DND-41 (cell line): ENCODE measurements around the gene HMG20B.

Experiments used
- ATAC-seq: fragments of 200-7000 bp; cut with Tn5 transposase; 3 replicates; pipeline ENCODE4 v1.9.1; 2021; ENCODE audit warnings: low read depth; ENCODE audit not compliant: insufficient read depth
- DNase-seq: peaks from one replicate; pipeline ENCODE4 v3.0.0-alpha.2; 2020
- H2AFZ ChIP-seq: 2 replicates; pipeline ENCODE4 v1.6.0; 2012; ENCODE audit warnings: low read depth, low read length
- H3K27ac ChIP-seq: 2 replicates; pipeline ENCODE4 v1.5.1; 2012; ENCODE audit warnings: low read length, inconsistent platforms
- H3K27me3 ChIP-seq: fragments of 200-600 bp; sonication (generic); 2 replicates; pipeline ENCODE4 v1.6.0; 2012; ENCODE audit warnings: low read length, mild to moderate bottlenecking, inconsistent platforms; ENCODE audit not compliant: insufficient read depth, poor library complexity
- H3K36me3 ChIP-seq: 2 replicates; pipeline ENCODE4 v1.5.1; 2012; ENCODE audit warnings: low read length, inconsistent platforms; ENCODE audit not compliant: insufficient read depth
- H3K4me1 ChIP-seq: 2 replicates; pipeline ENCODE4 v1.5.1; 2012; ENCODE audit warnings: mild to moderate bottlenecking, low read length; ENCODE audit not compliant: insufficient read depth
- H3K4me2 ChIP-seq: 2 replicates; pipeline ENCODE4 v1.6.0; 2012; ENCODE audit warnings: mild to moderate bottlenecking, moderate library complexity, low read length, inconsistent platforms; ENCODE audit not compliant: insufficient read depth
- H3K4me3 ChIP-seq, 2 experiments: fragments of 200-600 bp in 1 of 2; shearing (Covaris generic) in 1 of 2; 2 replicates each; pipeline ENCODE4 v1.5.1; 2012 to 2016; ENCODE audit warnings: inconsistent platforms in 2 of 2, low read length in 2 of 2, mild to moderate bottlenecking in 2 of 2, low read depth in 1 of 2, moderate library complexity in 1 of 2
- H3K79me2 ChIP-seq: 2 replicates; pipeline ENCODE4 v1.6.0; 2012; ENCODE audit warnings: low read length, inconsistent platforms; ENCODE audit not compliant: insufficient read depth
- H3K9ac ChIP-seq: 2 replicates; pipeline ENCODE4 v1.6.0; 2012; ENCODE audit warnings: low read depth, mild to moderate bottlenecking, inconsistent platforms, low read length, moderate library complexity
- H3K9me3 ChIP-seq: 2 replicates; pipeline ENCODE4 v1.5.1; 2012; ENCODE audit warnings: low read length, moderate library complexity, mild to moderate bottlenecking, inconsistent platforms; ENCODE audit not compliant: insufficient read depth, severe bottlenecking
- H4K20me1 ChIP-seq: 2 replicates; pipeline ENCODE4 v1.6.0; 2012; ENCODE audit warnings: low read length; ENCODE audit not compliant: insufficient read depth
- EZH2 ChIP-seq: IDR thresholded peaks from 3 replicates; pipeline ENCODE4 v1.6.1; 2012; ENCODE audit warnings: borderline replicate concordance, low read depth, mild to moderate bottlenecking, moderate library complexity, low read length, inconsistent platforms; ENCODE audit not compliant: severe bottlenecking
- TF ChIP-seq, protein P1 (sequence below): IDR thresholded peaks from 2 replicates; pipeline ENCODE4 v1.5.1; 2012; ENCODE audit warnings: borderline replicate concordance, low read length, moderate library complexity, mild to moderate bottlenecking; ENCODE audit not compliant: poor library complexity, severe bottlenecking; ENCODE audit errors: extremely low read depth

The HMG20B gene

DNA sequence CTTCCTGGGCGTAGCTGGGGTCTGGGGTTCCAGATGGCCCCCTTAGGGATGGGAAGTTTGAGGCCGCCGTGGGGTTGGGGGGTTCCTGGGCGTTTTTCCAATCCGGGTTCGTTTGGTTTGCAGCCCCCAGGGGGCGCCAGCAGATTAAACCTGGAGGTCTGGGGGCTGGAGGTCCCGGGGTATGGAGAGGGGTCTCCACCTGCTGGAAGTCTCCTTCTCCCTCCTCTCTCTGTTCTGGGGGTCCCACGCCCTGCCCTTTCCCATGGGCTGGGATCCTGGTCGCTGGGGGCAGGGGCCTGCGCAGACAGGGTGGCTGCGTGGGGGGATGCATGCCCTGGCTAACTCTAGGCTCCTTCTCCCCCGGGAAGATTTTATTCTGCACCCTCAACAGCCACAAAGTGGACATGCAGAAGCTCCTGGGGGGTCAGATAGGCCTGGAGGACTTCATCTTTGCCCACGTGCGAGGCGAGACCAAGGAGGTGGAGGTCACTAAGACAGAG lies 13.4 kb downstream of the HMG20B start:
- Histone ChIP-seq H3K36me3 (no peaks in the 10 kb centered on the region), H3K4me2 (no peak overlapping the region), H3K9ac (no peak overlapping the region), H3K27me3 (no peaks in the 10 kb centered on the region), H2AFZ (no peak overlapping the region), H3K9me3 (peaks cover 4% of the 10 kb centered on the region), H3K79me2 (no peaks in the 10 kb centered on the region), H4K20me1 (no peaks in the 10 kb centered on the region), H3K27ac (no peak overlapping the region), H3K4me1 (no peaks in the 10 kb centered on the region), H3K4me3 (no peak overlapping the region)
- ATAC-seq = no peak
- DNase-seq = peak; percentile 33
- TF ChIP-seq EZH2 = no peak
- TF ChIP-seq, protein P1, sequence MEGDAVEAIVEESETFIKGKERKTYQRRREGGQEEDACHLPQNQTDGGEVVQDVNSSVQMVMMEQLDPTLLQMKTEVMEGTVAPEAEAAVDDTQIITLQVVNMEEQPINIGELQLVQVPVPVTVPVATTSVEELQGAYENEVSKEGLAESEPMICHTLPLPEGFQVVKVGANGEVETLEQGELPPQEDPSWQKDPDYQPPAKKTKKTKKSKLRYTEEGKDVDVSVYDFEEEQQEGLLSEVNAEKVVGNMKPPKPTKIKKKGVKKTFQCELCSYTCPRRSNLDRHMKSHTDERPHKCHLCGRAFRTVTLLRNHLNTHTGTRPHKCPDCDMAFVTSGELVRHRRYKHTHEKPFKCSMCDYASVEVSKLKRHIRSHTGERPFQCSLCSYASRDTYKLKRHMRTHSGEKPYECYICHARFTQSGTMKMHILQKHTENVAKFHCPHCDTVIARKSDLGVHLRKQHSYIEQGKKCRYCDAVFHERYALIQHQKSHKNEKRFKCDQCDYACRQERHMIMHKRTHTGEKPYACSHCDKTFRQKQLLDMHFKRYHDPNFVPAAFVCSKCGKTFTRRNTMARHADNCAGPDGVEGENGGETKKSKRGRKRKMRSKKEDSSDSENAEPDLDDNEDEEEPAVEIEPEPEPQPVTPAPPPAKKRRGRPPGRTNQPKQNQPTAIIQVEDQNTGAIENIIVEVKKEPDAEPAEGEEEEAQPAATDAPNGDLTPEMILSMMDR = peak; percentile 65

DNA sequence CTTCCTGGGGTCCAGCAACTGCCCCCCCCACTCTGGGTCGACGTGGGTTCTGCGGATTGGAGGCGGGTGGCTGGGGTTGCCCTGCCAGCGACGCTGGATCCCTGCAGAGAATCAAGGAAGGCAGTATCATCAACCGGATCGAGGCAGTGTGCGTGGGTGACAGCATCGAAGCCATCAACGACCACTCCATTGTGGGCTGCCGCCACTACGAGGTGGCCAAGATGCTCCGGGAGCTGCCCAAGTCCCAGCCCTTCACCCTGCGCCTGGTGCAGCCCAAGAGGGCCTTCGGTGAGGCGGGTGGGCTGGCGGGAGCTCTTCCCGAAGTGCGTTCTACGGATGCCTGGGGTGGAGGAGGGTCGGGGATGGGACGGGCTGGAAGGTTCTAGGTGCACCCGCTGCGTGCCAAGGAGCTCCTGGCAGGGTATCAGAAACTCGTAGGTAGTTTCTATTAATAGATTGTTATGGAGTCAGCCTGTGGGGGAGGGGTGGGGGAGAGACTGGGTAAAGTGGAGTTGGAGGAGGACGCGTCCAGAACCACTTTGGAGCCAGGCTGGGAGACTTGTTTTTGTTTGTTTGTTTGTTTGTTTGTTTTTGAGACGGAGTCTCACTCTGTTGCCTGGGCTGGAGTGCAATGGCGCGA lies 14.1 kb downstream of the HMG20B start:
- Histone ChIP-seq H3K79me2 (no peaks in the 10 kb centered on the region), H3K36me3 (no peaks in the 10 kb centered on the region), H3K9ac (no peak overlapping the region), H2AFZ (no peak overlapping the region), H3K4me3 (no peak overlapping the region), H3K4me1 (no peaks in the 10 kb centered on the region), H3K4me2 (no peak overlapping the region), H3K27ac (no peak overlapping the region), H4K20me1 (no peaks in the 10 kb centered on the region), H3K9me3 (peaks cover 4% of the 10 kb centered on the region), H3K27me3 (no peaks in the 10 kb centered on the region)
- ATAC-seq = no peak
- TF ChIP-seq EZH2 = no peak
- TF ChIP-seq, protein P1 = no peak
- DNase-seq = no peak

DNA sequence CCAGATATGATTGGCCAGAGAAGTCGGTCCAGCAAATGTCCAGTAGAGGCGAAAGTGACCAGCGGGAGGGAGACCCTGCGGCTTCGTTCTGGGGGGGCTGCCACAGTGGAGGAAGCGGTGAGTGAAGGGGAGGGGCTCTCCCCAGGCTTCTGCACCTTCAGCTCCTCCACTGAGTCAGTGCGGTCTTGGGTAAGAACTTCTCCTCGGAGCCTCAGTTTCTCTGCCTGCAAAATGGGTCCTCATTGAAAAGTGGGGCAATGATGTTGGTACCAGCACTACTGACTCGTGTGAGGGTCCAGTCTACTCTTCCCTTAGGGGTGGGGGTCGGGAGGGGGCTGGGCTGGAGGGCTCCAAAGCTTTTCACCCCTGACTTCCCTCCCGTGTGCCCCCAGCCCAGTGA lies 16.7 kb downstream of the HMG20B start:
- no peak for DNase-seq
- H3K4me2 ChIP-seq = no peak overlapping the region
- no peaks in the 10 kb centered on the region for H3K4me1 ChIP-seq
- H2AFZ ChIP-seq = no peak overlapping the region
- no peak overlapping the region for H3K4me3 ChIP-seq
- TF ChIP-seq, protein P1 = no peak
- TF ChIP-seq EZH2 = no peak
- H4K20me1 ChIP-seq = no peaks in the 10 kb centered on the region
- ATAC-seq = no peak
- no peaks in the 10 kb centered on the region for H3K27me3 ChIP-seq
- H3K9me3 ChIP-seq = peaks cover 4% of the 10 kb centered on the region
- H3K9ac ChIP-seq = no peak overlapping the region
- no peaks in the 10 kb centered on the region for H3K36me3 ChIP-seq
- H3K79me2 ChIP-seq = no peaks in the 10 kb centered on the region
- no peak overlapping the region for H3K27ac ChIP-seq
